Activated CD4-positive, alpha-beta T cell treated with anti-CD3 and anti-CD28 coated beads for 48 hours (primary cell): ENCODE results near the gene PLPP1.

Experiments
- DNase-seq: peaks from one replicate; pipeline ENCODE4 v3.0.0-alpha.2; 2020

Gene PLPP1

DNA sequence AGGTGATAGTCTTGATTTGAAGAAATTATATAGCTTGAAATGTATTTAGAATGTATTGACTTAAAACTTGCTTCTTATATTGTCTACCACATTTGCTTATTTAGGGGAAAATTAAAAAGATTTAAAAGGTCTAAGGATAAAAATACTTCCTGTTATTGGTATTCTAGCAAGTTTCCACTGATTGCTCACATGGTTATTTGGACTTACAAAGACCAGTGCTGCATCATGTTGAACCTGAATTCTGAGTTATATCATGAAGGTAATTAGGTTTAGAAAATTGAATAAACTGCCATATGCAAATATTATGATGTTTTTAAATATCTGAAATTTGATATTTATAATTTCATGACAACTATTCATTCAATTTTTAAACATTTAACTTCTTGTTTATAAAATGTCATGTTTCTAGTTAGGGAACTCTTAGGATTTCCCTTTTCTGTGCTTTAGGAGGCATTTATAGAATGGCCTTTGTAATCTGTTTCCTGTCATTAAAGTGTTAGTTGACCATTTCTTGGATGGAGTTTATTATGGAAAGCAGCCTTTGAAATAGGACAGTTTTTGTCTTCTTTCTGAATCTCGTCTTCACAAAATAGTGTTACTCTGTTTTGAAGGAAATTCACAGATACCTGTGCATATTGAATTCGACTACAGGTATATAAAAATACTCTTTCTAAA, 141.1 kb downstream of the PLPP1 start:
- DNase-seq = no peak

DNA sequence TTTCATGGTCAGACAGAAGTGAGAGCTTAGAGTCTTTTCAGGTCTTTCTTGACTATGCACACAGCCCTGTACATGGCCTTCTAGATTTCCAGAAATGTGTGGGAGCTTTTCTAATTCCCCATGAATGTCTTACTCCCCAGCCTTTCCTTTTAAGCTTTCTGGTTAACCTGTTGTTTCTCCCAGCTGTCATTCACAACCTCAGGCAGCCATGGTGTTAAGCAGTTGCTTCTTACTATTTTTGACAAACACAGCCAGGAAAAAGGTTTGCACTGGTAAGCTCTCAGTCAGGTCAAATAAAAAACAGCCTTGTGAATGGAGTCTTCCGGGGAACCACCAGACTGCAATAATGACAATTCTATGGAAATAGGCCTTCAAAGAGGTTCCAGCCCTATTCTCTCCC, 142.1 kb downstream of the PLPP1 start:
- no peak for DNase-seq

DNA sequence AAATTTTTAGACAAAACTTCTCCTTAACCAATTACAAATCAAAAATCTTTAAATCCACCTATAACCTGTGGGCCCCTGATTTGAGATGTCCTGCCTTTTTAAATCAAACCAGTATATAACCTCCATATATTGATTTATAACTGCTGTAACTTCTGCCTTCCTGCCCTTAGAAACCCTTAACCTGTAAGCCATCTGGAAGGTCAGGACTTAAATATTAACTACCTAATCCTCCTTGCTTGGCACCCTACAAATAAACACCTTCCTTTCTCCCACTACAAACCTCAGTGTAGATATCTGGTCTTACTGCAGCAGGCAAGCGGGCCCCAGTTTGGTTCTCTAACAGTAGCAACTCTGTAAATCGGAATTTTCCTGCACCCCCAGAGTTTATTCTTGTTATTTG, 143.1 kb downstream of the PLPP1 start:
- no peak for DNase-seq

DNA sequence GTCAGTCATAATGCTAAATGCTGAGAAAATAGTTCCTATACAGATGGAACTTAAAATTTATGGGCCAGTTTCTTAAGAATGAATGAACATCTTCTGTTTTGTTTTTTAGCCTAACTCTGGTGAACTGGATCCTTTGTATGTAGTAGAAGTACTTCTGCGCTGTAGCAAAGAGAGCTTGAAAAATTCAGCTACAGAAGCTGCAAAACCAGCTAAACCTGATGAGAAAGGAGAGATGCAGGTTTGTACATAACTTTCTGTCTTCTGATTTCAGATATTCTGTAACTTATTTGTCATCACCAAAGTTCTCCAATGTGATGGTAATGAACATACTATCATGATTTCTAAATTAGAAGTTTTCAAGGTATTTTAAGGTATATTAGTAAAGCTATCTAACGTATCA, 146.9 kb downstream of the PLPP1 start:
- DNase-seq = no peak

DNA sequence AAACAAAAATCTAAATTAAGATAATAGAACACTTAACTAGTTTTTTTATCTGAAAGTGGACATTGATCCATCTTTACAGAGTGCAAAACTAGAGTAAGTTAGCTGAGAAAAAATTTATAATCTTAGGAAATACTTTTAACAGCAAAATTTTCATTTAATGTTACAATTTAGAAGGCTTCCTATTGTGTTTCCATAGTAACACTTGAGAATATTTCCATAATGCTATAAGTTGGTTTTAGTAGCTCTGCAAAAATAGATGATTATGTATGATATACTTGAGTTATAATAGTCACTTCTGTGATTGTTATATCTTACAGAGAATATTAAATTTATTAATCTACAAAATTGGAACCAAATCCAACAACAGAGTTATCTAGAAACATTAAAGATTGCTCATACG, 148.4 kb downstream of the PLPP1 start:
- no peak for DNase-seq

DNA sequence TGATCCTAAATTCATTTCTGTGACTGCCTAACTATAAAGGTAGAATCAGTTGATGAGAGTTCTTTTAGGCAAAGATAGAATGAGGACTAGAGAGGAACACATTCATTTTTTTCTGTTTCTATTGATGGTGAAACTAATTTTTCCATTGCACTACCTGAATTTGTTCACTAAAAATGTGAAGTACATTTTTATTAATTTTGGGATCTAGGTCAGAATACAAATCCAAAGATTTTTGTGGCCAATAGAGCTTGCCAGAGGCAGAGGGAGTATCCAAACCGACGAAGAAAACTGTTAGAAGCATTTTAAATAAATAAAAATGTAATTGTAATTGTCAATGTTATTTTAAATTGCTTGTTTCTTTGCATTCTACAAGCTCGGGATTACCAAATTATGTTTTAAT, 148.9 kb downstream of the PLPP1 start:
- no peak for DNase-seq

DNA sequence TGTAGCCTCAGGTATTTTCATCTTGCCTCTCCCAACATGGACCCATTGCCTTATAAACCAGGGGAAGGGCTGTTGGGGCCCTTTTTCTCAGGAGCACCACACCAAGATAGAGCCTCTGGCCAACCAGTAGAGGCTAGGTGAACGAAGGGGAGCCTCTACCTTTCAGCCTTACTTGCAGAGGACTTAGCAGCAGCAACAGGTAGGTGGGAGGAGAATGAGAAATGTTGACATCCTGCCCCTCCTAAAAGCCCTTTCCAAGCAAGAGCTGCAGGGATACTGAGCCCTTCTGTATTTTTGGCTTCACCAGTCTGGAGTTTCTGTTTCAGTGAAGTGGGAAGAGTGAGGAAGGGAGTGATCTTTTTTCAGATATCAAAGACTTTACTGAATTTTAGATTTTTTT, 149.5 kb downstream of the PLPP1 start:
- DNase-seq = no peak

DNA sequence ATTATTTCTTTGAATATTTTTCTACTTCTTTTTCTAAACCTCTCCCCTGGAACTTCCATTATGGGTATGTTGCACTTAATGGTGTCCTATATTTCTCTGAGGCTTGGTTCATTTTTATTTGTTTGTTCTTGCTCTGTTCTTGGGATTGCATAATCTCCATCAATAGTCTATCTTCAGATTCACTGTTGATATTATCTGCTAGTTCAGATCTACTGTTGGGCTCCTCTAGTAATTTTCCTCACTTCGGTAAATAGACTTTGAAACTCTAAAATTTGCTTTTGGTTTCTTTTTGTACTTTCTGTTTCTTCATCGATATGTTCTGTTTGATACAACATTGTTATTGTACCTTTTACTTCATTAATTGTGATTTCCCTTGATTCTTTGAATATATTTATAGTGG, 150.7 kb downstream of the PLPP1 start:
- DNase-seq = no peak

DNA sequence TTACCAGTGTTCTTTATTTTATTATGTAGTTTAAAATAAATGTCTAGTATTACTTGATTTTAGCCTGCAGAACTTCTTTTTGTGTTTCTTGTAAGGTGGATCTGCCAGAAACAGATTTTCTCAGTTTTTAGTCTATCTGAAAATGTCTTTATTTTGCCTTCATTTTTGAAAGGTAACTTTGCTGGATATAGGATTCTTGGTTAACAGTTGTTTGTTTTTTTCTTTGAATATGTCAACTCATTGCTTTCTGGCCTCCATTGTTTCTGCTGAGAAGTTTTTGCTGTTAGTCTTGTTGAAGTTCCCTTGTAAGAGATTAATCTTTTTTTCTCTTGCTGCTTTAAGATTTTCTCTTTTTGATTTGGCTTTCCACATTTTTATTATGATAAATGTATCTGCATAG, 151.5 kb downstream of the PLPP1 start:
- DNase-seq = no peak

DNA sequence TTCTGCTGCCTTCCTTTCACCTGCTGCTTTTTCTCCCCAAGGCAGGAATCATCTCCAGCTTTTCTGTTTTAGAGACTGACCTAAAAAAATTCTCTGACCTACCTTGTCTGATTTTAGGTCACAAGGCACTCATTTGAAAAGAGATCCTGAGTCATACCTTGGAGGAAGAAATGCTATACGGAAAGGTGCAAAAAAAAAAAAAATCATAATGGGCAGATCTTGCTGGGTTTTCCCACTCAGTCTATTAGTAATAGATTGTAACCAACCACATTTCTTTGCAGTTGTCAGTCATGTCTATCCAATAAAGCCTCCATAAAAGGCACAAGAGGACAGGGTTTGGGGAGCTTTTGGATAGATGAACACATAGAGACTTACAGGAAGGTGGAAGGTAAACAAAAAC, 157.0 kb downstream of the PLPP1 start:
- DNase-seq = no peak
